IgD-negative memory B cell (primary cell): Measurements from ENCODE around the gene GLMN. TPM values are rescaled to one million over a fixed set of nuclear protein-coding genes. Genes with fewer than 3 reads are reported as not detected.
"Not testable (repeated sequence)": the region's sequence is repeated elsewhere in the genome, so short reads cannot be mapped to it uniquely, and the experiment has no call there.

Experiments
- H3K27ac Mint-ChIP-seq, 3 donors: one replicate each; pipeline ENCODE4 v1.8.0; 2020 to 2022; ENCODE audit warnings: mild to moderate bottlenecking in 3 of 3, mixed read lengths in 3 of 3, moderate library complexity in 1 of 3
- H3K27me3 Mint-ChIP-seq: one replicate; pipeline ENCODE4 v1.8.0; 2021; ENCODE audit warnings: mixed read lengths
- H3K36me3 Mint-ChIP-seq: one replicate; pipeline ENCODE4 v1.8.0; 2020; ENCODE audit warnings: mild to moderate bottlenecking, mixed read lengths
- H3K4me1 Mint-ChIP-seq, 3 donors: one replicate each; pipeline ENCODE4 v1.8.0; 2020 to 2022; ENCODE audit warnings: mixed read lengths in 3 of 3, mild to moderate bottlenecking in 1 of 3
- H3K4me3 Mint-ChIP-seq, 4 donors: one replicate each; pipeline ENCODE4 v1.8.0; 2020 to 2022; ENCODE audit warnings: mild to moderate bottlenecking in 4 of 4, mixed read lengths in 4 of 4, moderate library complexity in 3 of 4
- H3K9me3 Mint-ChIP-seq, 3 donors: one replicate each; pipeline ENCODE4 v1.8.0; 2020 to 2021; ENCODE audit warnings: mixed read lengths in 3 of 3, mild to moderate bottlenecking in 1 of 3
- polyA plus RNA-seq: library from polyadenylated mRNA; unstranded; fragments of 300-500 nt; fragmentation: Illumina TruSeq; gene quantifications from one replicate; pipeline ENCODE4 v1.2.3, GENCODE V29; 2021

GLMN gene
- polyA plus RNA-seq, 1 donor from 2014 or later: 7.5 TPM

GRCh38 chr1:92315766-92316599 lies 17.2 kb upstream of the GLMN start:
- H3K27ac Mint-ChIP-seq: no peak overlapping the region
- no peaks in the 10 kb centered on the region for H3K9me3 Mint-ChIP-seq
- no peaks in the 10 kb centered on the region for H3K27me3 Mint-ChIP-seq
- no peak overlapping the region for H3K4me3 Mint-ChIP-seq
- peaks cover 9% of the 10 kb centered on the region for H3K36me3 Mint-ChIP-seq
- no peaks in the 10 kb centered on the region for H3K4me1 Mint-ChIP-seq

- Mint-ChIP-seq H3K9me3 (no peaks in the 10 kb centered on the region), H3K36me3 (peaks cover 6% of the 10 kb centered on the region), H3K27ac (no peak overlapping the region), H3K27me3 (no peaks in the 10 kb centered on the region), H3K4me3 (no peak overlapping the region), H3K4me1 (no peaks in the 10 kb centered on the region)
Measured at GRCh38 chr1:92314024-92314423, 15.2 kb upstream of the GLMN start.

GRCh38 chr1:92310185-92310597 lies 11.4 kb upstream of the GLMN start:
- H3K27ac Mint-ChIP-seq: no peak overlapping the region

GRCh38 chr1:92307980-92308379 lies 9.2 kb upstream of the GLMN start:
- Mint-ChIP-seq H3K27ac (no peak overlapping the region), H3K9me3 (no peaks in the 10 kb centered on the region), H3K27me3 (no peaks in the 10 kb centered on the region), H3K4me3 (no peak overlapping the region), H3K36me3 (peaks cover 3% of the 10 kb centered on the region), H3K4me1 (no peaks in the 10 kb centered on the region)

More at GRCh38 chr1:92310185-92310597, 11.4 kb upstream of the GLMN start:
- no peaks in the 10 kb centered on the region for H3K36me3 Mint-ChIP-seq
- H3K4me1 Mint-ChIP-seq: no peaks in the 10 kb centered on the region
- H3K4me3 Mint-ChIP-seq: no peak overlapping the region
- no peaks in the 10 kb centered on the region for H3K9me3 Mint-ChIP-seq
- H3K27me3 Mint-ChIP-seq: no peaks in the 10 kb centered on the region

- Mint-ChIP-seq H3K36me3 (peaks cover 3% of the 10 kb centered on the region), H3K4me3 (no peak overlapping the region), H3K27me3 (no peaks in the 10 kb centered on the region), H3K27ac (no peak overlapping the region), H3K4me1 (peaks cover 0 to 5% (median 0%) of the 10 kb centered on the region in 3 donors), H3K9me3 (no peaks in the 10 kb centered on the region)
Measured at GRCh38 chr1:92306020-92306419, 7.2 kb upstream of the GLMN start.

GRCh38 chr1:92301021-92301420 lies 2.2 kb upstream of the GLMN start:
- no peak overlapping the region for H3K4me3 Mint-ChIP-seq
- peaks cover 7 to 15% (median 12%) of the 10 kb centered on the region in 3 donors for H3K4me1 Mint-ChIP-seq
- H3K27me3 Mint-ChIP-seq: no peaks in the 10 kb centered on the region
- H3K9me3 Mint-ChIP-seq: no peaks in the 10 kb centered on the region
- peaks cover 8% of the 10 kb centered on the region for H3K36me3 Mint-ChIP-seq
- no peak overlapping the region for H3K27ac Mint-ChIP-seq

- H3K4me3 Mint-ChIP-seq: peak overlapping the region; percentile 93 to 99 (median 99)
- no peaks in the 10 kb centered on the region for H3K9me3 Mint-ChIP-seq
- H3K27ac Mint-ChIP-seq: peak overlapping the region; percentile 85 to 99 (median 93)
- peaks cover 7 to 21% (median 15%) of the 10 kb centered on the region in 3 donors for H3K4me1 Mint-ChIP-seq
- no peaks in the 10 kb centered on the region for H3K27me3 Mint-ChIP-seq
- peaks cover 8% of the 10 kb centered on the region for H3K36me3 Mint-ChIP-seq
Measured at GRCh38 chr1:92299477-92300150, 827 bp upstream of the GLMN start.

GRCh38 chr1:92298213-92298572 lies 594 bp downstream of the GLMN start:
- peak overlapping the region; percentile 85 to 99 (median 93) for H3K27ac Mint-ChIP-seq
- peaks cover 11% of the 10 kb centered on the region for H3K36me3 Mint-ChIP-seq
- H3K9me3 Mint-ChIP-seq: no peaks in the 10 kb centered on the region
- H3K4me3 Mint-ChIP-seq: peak overlapping the region; percentile 93 to 99 (median 99)
- peaks cover 9 to 21% (median 17%) of the 10 kb centered on the region in 3 donors for H3K4me1 Mint-ChIP-seq
- no peaks in the 10 kb centered on the region for H3K27me3 Mint-ChIP-seq

GRCh38 chr1:92291372-92291999 lies 7.3 kb downstream of the GLMN start:
- H3K9me3 Mint-ChIP-seq: no peaks in the 10 kb centered on the region
- peaks cover 2 to 12% (median 6%) of the 10 kb centered on the region in 3 donors for H3K4me1 Mint-ChIP-seq
- H3K27me3 Mint-ChIP-seq: no peaks in the 10 kb centered on the region
- no peak overlapping the region for H3K4me3 Mint-ChIP-seq
- H3K36me3 Mint-ChIP-seq: peaks cover 19% of the 10 kb centered on the region
- H3K27ac Mint-ChIP-seq: no peak overlapping the region

GRCh38 chr1:92281411-92281810 lies 17.4 kb downstream of the GLMN start:
- not testable (repeated sequence) for H3K9me3 Mint-ChIP-seq, H3K4me3 Mint-ChIP-seq, H3K4me1 Mint-ChIP-seq, H3K27ac Mint-ChIP-seq, H3K27me3 Mint-ChIP-seq
- peaks cover 30% of the 10 kb centered on the region for H3K36me3 Mint-ChIP-seq

- not testable (repeated sequence) for H3K4me1 Mint-ChIP-seq
- H3K36me3 Mint-ChIP-seq: peaks cover 33% of the 10 kb centered on the region
Measured at GRCh38 chr1:92279781-92280180, 19.0 kb downstream of the GLMN start.

GRCh38 chr1:92277105-92277723 lies 21.6 kb downstream of the GLMN start:
- Mint-ChIP-seq H3K27ac (peak overlapping the region in 1 of 3 donors; percentile 29), H3K27me3 (no peaks in the 10 kb centered on the region), H3K36me3 (peaks cover 26% of the 10 kb centered on the region), H3K4me1 (peaks cover 1 to 3% (median 3%) of the 10 kb centered on the region in 3 donors), H3K4me3 (no peak overlapping the region), H3K9me3 (peaks cover 0 to 2% (median 0%) of the 10 kb centered on the region in 3 donors)

More at GRCh38 chr1:92279781-92280180, 19.0 kb downstream of the GLMN start:
- not testable (repeated sequence) for H3K27me3 Mint-ChIP-seq, H3K9me3 Mint-ChIP-seq, H3K27ac Mint-ChIP-seq, H3K4me3 Mint-ChIP-seq

GRCh38 chr1:92276082-92276481 lies 22.7 kb downstream of the GLMN start:
- Mint-ChIP-seq H3K9me3 (peaks cover 0 to 2% (median 0%) of the 10 kb centered on the region in 3 donors), H3K4me1 (peaks cover 0 to 3% (median 0%) of the 10 kb centered on the region in 3 donors), H3K27me3 (no peaks in the 10 kb centered on the region), H3K27ac (no peak overlapping the region), H3K4me3 (no peak overlapping the region), H3K36me3 (peaks cover 21% of the 10 kb centered on the region)

GRCh38 chr1:92274939-92275338 lies 23.8 kb downstream of the GLMN start:
- no peak overlapping the region for H3K4me3 Mint-ChIP-seq
- H3K9me3 Mint-ChIP-seq: no peaks in the 10 kb centered on the region
- no peak overlapping the region for H3K27ac Mint-ChIP-seq
- H3K4me1 Mint-ChIP-seq: peaks cover 0 to 3% (median 0%) of the 10 kb centered on the region in 3 donors
- no peaks in the 10 kb centered on the region for H3K27me3 Mint-ChIP-seq
- peaks cover 20% of the 10 kb centered on the region for H3K36me3 Mint-ChIP-seq

- no peak overlapping the region for H3K27ac Mint-ChIP-seq
- no peaks in the 10 kb centered on the region for H3K27me3 Mint-ChIP-seq
- H3K9me3 Mint-ChIP-seq: no peaks in the 10 kb centered on the region
- H3K4me1 Mint-ChIP-seq: no peaks in the 10 kb centered on the region
- peaks cover 17% of the 10 kb centered on the region for H3K36me3 Mint-ChIP-seq
- H3K4me3 Mint-ChIP-seq: no peak overlapping the region
Measured at GRCh38 chr1:92273039-92273438, 25.7 kb downstream of the GLMN start.
